ENCODE measurements around the gene PALLD. TPM values are rescaled to one million over a fixed set of nuclear protein-coding genes. Genes with fewer than 3 reads are reported as not detected.

Gene PALLD
- total RNA-seq, 1 experiment from 2014 or later: 26.7 TPM

GRCh38 chr4:168793542-168793941 lies 296.7 kb downstream of the PALLD start:
- H3K9me2 ChIP-seq (replicated peaks; ENCODE audit: low read length): no peaks in the 10 kb centered on the region
- H3K4me3 ChIP-seq (ENCODE audit: low read length): no peak overlapping the region
- TF ChIP-seq EZH2 (IDR thresholded peaks at IDR 0.05; ENCODE audit: low read length, unreplicated experiment) (no peak), EZH2phosphoT487 (IDR thresholded peaks at IDR 0.05; ENCODE audit: borderline replicate concordance, low read length) (no peak), CTCF (conservative IDR thresholded peaks at IDR 0.05; ENCODE audit: low read depth, low read length) (no peak)
- no peaks in the 10 kb centered on the region for H3F3A ChIP-seq (ENCODE audit: low read length, unreplicated experiment)
- no peak overlapping the region for H3K9ac ChIP-seq (ENCODE audit: low read length)
- ATAC-seq (no peak), DNase-seq (no peak)
- POLR2A ChIA-PET (ENCODE audit: unreplicated experiment): no interaction called here
- no peaks in the 10 kb centered on the region for H3K36me3 ChIP-seq (ENCODE audit: low read depth, low read length)
- BruUV-seq (replicated peaks): no TSS peak
- H3K79me2 ChIP-seq (ENCODE audit: low read length): no peaks in the 10 kb centered on the region
- no peak overlapping the region for H2AFZ ChIP-seq (ENCODE audit: low read length)
- intact Hi-C loops (cut with micrococcal nuclease): no loop called here
- H3K4me1 ChIP-seq (ENCODE audit: insufficient read depth, low read length): peaks cover 28% of the 10 kb centered on the region
- CTCF ChIA-PET: no interaction called here
- no peak overlapping the region for H3K27ac ChIP-seq (ENCODE audit: low read length)
- H3K9me3 ChIP-seq (ENCODE audit: low read length): no peaks in the 10 kb centered on the region
- no peak overlapping the region for H3K4me2 ChIP-seq (ENCODE audit: low read length)
- no peaks in the 10 kb centered on the region for H4K20me1 ChIP-seq (ENCODE audit: low read length)
- H3K27me3 ChIP-seq (ENCODE audit: low read length): no peaks in the 10 kb centered on the region

GRCh38 chr4:168794092-168794707 lies 297.3 kb downstream of the PALLD start:
- H3F3A ChIP-seq (ENCODE audit: low read length, unreplicated experiment): no peaks in the 10 kb centered on the region
- no peak overlapping the region for H2AFZ ChIP-seq (ENCODE audit: low read length)
- no peak overlapping the region for H3K4me3 ChIP-seq (ENCODE audit: low read length)
- H3K4me1 ChIP-seq (ENCODE audit: insufficient read depth, low read length): peaks cover 28% of the 10 kb centered on the region
- H3K9me3 ChIP-seq (ENCODE audit: low read length): no peaks in the 10 kb centered on the region
- BruUV-seq (replicated peaks): no TSS peak
- ATAC-seq: no peak
- ChIA-PET POLR2A (ENCODE audit: unreplicated experiment) (no interaction called here), CTCF (no interaction called here)
- no peaks in the 10 kb centered on the region for H3K27me3 ChIP-seq (ENCODE audit: low read length)
- H3K4me2 ChIP-seq (ENCODE audit: low read length): no peak overlapping the region
- no peak for TF ChIP-seq EZH2 (IDR thresholded peaks at IDR 0.05; ENCODE audit: low read length, unreplicated experiment)
- TF ChIP-seq EZH2phosphoT487 (IDR thresholded peaks at IDR 0.05; ENCODE audit: borderline replicate concordance, low read length): no peak
- TF ChIP-seq CTCF (conservative IDR thresholded peaks at IDR 0.05; ENCODE audit: low read depth, low read length): no peak
- H4K20me1 ChIP-seq (ENCODE audit: low read length): no peaks in the 10 kb centered on the region
- no peak for DNase-seq
- intact Hi-C loops (cut with micrococcal nuclease): no loop called here
- H3K27ac ChIP-seq (ENCODE audit: low read length): no peak overlapping the region
- no peaks in the 10 kb centered on the region for H3K9me2 ChIP-seq (replicated peaks; ENCODE audit: low read length)
- H3K79me2 ChIP-seq (ENCODE audit: low read length): no peaks in the 10 kb centered on the region
- no peaks in the 10 kb centered on the region for H3K36me3 ChIP-seq (ENCODE audit: low read depth, low read length)
- H3K9ac ChIP-seq (ENCODE audit: low read length): no peak overlapping the region

GRCh38 chr4:168794881-168795280 lies 298.0 kb downstream of the PALLD start:
- POLR2A ChIA-PET (ENCODE audit: unreplicated experiment): no interaction called here
- no peak overlapping the region for H2AFZ ChIP-seq (ENCODE audit: low read length)
- H3K9me2 ChIP-seq (replicated peaks; ENCODE audit: low read length): no peaks in the 10 kb centered on the region
- no peak for DNase-seq
- no peaks in the 10 kb centered on the region for H3K36me3 ChIP-seq (ENCODE audit: low read depth, low read length)
- no peaks in the 10 kb centered on the region for H3K79me2 ChIP-seq (ENCODE audit: low read length)
- no peak overlapping the region for H3K9ac ChIP-seq (ENCODE audit: low read length)
- no peak for TF ChIP-seq EZH2 (IDR thresholded peaks at IDR 0.05; ENCODE audit: low read length, unreplicated experiment)
- no peak for TF ChIP-seq CTCF (conservative IDR thresholded peaks at IDR 0.05; ENCODE audit: low read depth, low read length)
- no peak for TF ChIP-seq EZH2phosphoT487 (IDR thresholded peaks at IDR 0.05; ENCODE audit: borderline replicate concordance, low read length)
- BruUV-seq (replicated peaks): no TSS peak
- H4K20me1 ChIP-seq (ENCODE audit: low read length): no peaks in the 10 kb centered on the region
- H3F3A ChIP-seq (ENCODE audit: low read length, unreplicated experiment): no peaks in the 10 kb centered on the region
- no peak overlapping the region for H3K4me3 ChIP-seq (ENCODE audit: low read length)
- no peaks in the 10 kb centered on the region for H3K27me3 ChIP-seq (ENCODE audit: low read length)
- no peak for ATAC-seq
- H3K4me1 ChIP-seq (ENCODE audit: insufficient read depth, low read length): peaks cover 28% of the 10 kb centered on the region
- no peaks in the 10 kb centered on the region for H3K9me3 ChIP-seq (ENCODE audit: low read length)
- CTCF ChIA-PET: no interaction called here
- intact Hi-C loops (cut with micrococcal nuclease): no loop called here
- no peak overlapping the region for H3K27ac ChIP-seq (ENCODE audit: low read length)
- no peak overlapping the region for H3K4me2 ChIP-seq (ENCODE audit: low read length)
